GM19240 (cell line): ENCODE data around the gene SMARCA2.

Experiments
- DNase-seq: peaks from one replicate; pipeline ENCODE4 v3.0.0; 2011; ENCODE audit warnings: low spot score; ENCODE audit not compliant: insufficient read length

The SMARCA2 gene

GRCh38 chr9:2241836-2242741 is 226.9 kb downstream of the SMARCA2 start:
- DNase-seq: peak; percentile 28

GRCh38 chr9:2242831-2243330 is 227.7 kb downstream of the SMARCA2 start:
- DNase-seq: no peak
